Activated T-cell treated with anti-CD3 and anti-CD28 coated beads for 24 hours (primary cell): ENCODE measurements around the gene SLC31A2.
A peak's percentile ranks its signal among the peaks of the same experiment; 100 is the strongest.
"Not testable (repeated sequence)": the region's sequence is repeated elsewhere in the genome, so short reads cannot be mapped to it uniquely, and the experiment has no call there.

Source experiments
- DNase-seq: peaks from one replicate; pipeline ENCODE4 v3.0.0-alpha.2; 2020; ENCODE audit warnings: low read depth

The SLC31A2 gene

GRCh38 chr9:113150670-113151611, at the start of gene SLC31A2:
SLC31A2 (plus strand) TSS chr9:113151007; CDS start chr9:113151075, 68 bp downstream.
- DNase-seq = peak; percentile 82

GRCh38 chr9:113105345-113105744, 45.5 kb upstream of the SLC31A2 start:
- DNase-seq = not testable (repeated sequence)

- DNase-seq = not testable (repeated sequence)
Measured at GRCh38 chr9:113111065-113111951, 39.5 kb upstream of the SLC31A2 start.

GRCh38 chr9:113112706-113113510, 37.9 kb upstream of the SLC31A2 start:
- DNase-seq = not testable (repeated sequence)

GRCh38 chr9:113118829-113119228, 32.0 kb upstream of the SLC31A2 start:
- not testable (repeated sequence) for DNase-seq

- no peak for DNase-seq
Measured at GRCh38 chr9:113125386-113126035, 25.3 kb upstream of the SLC31A2 start.

GRCh38 chr9:113129466-113129865, 21.3 kb upstream of the SLC31A2 start:
- DNase-seq = no peak

GRCh38 chr9:113129884-113130283, 20.9 kb upstream of the SLC31A2 start:
- no peak for DNase-seq

GRCh38 chr9:113131689-113132151, 19.1 kb upstream of the SLC31A2 start:
- no peak for DNase-seq

GRCh38 chr9:113137196-113138168, 13.3 kb upstream of the SLC31A2 start:
- DNase-seq = no peak

GRCh38 chr9:113138760-113139159, 12.0 kb upstream of the SLC31A2 start:
- no peak for DNase-seq

GRCh38 chr9:113139225-113139829, 11.5 kb upstream of the SLC31A2 start:
- DNase-seq = no peak

- DNase-seq = no peak
Measured at GRCh38 chr9:113139953-113140352, 10.9 kb upstream of the SLC31A2 start.

- not testable (repeated sequence) for DNase-seq
Measured at GRCh38 chr9:113140896-113141295, 9.9 kb upstream of the SLC31A2 start.

- DNase-seq = no peak
Measured at GRCh38 chr9:113143432-113144227, 7.2 kb upstream of the SLC31A2 start.

GRCh38 chr9:113148372-113148705, 2.5 kb upstream of the SLC31A2 start:
- DNase-seq = no peak

GRCh38 chr9:113148781-113149510, 1.9 kb upstream of the SLC31A2 start:
- no peak for DNase-seq

- DNase-seq = not testable (repeated sequence)
Measured at GRCh38 chr9:113149561-113149960, 1.2 kb upstream of the SLC31A2 start.
